IPS DF 6.9 (cell line): ENCODE data around the gene EYA3.
"Not testable (repeated sequence)": the region's sequence is repeated elsewhere in the genome, so short reads cannot be mapped to it uniquely, and the experiment has no call there.

ENCODE experiments used
- DNase-seq: peaks from one replicate; pipeline ENCODE4 v3.0.0-alpha.2; 2013; ENCODE audit warnings: low read depth, low spot score
- H3K27ac ChIP-seq: one replicate; pipeline ENCODE4 v1.5.1; 2013; ENCODE audit warnings: low read length, control low read depth
- H3K27me3 ChIP-seq: 2 replicates; pipeline ENCODE4 v1.6.1; 2013; ENCODE audit warnings: mild to moderate bottlenecking, low read length; ENCODE audit not compliant: control insufficient read depth, insufficient read depth
- H3K36me3 ChIP-seq: 2 replicates; pipeline ENCODE4 v1.6.1; 2013; ENCODE audit warnings: low read length; ENCODE audit not compliant: control insufficient read depth, insufficient read depth
- H3K4me1 ChIP-seq: 2 replicates; pipeline ENCODE4 v1.6.1; 2013; ENCODE audit warnings: low read length; ENCODE audit not compliant: control insufficient read depth, insufficient read depth
- H3K4me3 ChIP-seq: 2 replicates; pipeline ENCODE4 v1.5.1; 2013; ENCODE audit warnings: mild to moderate bottlenecking, low read length
- H3K9me3 ChIP-seq: 2 replicates; pipeline ENCODE4 v1.6.1; 2013; ENCODE audit warnings: low read length, inconsistent platforms; ENCODE audit not compliant: control insufficient read depth, insufficient read depth
- WGBS: extraction: QIAGEN DNeasy Blood & Tissue Kit; methylation state at CpG from one replicate; pipeline ENCODE4 v1.1.7; 2013; ENCODE audit warnings: mixed read lengths, missing lambda C conversion rate; ENCODE audit not compliant: insufficient read length, insufficient coverage; 5-methylcytosine and 5-hydroxymethylcytosine counted together

The EYA3 gene

DNA sequence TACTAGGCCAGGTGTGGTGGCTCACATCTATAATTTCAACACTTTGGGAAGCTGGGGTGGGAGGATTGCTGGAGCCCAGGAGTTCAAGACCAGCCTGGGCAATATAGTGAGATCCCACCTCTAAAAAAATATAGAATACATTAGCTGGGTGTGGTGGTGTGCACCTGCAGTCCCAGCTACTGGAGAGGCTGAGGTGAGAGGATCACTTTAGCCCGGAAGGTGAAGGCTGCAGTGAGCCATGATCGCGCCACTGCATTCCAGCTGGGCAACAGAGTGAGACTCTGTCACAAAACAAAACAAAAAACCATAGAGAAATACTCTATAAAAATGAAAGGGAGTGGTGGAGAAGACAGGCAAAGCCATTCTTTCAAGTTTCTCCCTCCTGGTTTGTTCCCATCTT lies 62.1 kb downstream of the EYA3 start:
- Histone ChIP-seq H3K4me3 (no peak overlapping the region), H3K36me3 (no peaks in the 10 kb centered on the region), H3K9me3 (no peaks in the 10 kb centered on the region), H3K27me3 (no peaks in the 10 kb centered on the region), H3K27ac (no peak overlapping the region), H3K4me1 (no peaks in the 10 kb centered on the region; the same call in 1 of the 2 replicates)
- no CpG with 5 or more reads among the region's 3 CpGs for WGBS
- no peak for DNase-seq

DNA sequence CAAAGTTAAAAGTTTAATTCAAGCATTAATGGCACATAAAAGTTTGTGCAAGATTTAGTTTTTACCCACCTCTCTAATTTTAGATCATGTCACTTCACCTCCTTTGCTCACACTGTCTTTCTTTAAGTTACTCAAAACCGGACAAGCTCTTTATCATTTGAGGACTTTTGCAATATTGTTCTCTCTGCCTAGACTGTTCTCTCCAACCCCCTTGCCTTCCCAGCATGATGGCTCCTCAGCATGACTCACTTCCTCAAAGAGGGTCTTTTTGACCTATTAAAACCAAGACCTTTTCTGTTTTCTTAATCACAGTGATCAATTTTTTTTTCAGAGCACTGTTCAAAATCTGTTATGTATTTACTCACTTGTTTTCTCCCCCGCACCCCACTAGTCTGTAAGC lies 67.3 kb downstream of the EYA3 start:
- Histone ChIP-seq H3K4me1 (no peaks in the 10 kb centered on the region; the same call in 1 of the 2 replicates), H3K4me3 (no peak overlapping the region), H3K27ac (no peak overlapping the region), H3K27me3 (no peaks in the 10 kb centered on the region), H3K9me3 (no peaks in the 10 kb centered on the region), H3K36me3 (no peaks in the 10 kb centered on the region)
- DNase-seq = no peak
- WGBS = no CpG with 5 or more reads among the region's 2 CpGs

DNA sequence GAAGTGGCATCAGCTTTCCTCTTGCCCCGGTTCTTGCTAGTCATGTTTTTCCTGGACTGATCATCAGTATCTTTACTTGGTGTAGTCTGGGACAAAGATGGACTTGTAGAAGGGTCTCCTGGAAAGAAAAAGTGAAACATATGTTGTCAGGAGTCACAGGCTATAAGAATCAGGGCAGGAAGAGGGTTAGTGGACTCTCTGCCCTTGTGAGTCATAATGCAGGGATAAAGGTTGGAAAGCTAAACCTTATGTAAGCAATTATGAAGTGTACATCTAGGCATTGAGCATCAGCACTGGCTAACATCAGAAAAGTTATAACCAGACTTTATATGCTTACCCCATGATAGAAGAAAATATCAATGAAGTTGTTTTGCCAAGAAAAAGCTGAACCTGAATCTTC lies 77.4 kb downstream of the EYA3 start:
- DNase-seq = no peak
- Histone ChIP-seq H3K4me1 (no peaks in the 10 kb centered on the region), H3K4me3 (no peak overlapping the region), H3K36me3 (peaks cover 5% of the 10 kb centered on the region; the same call in 1 of the 2 replicates), H3K9me3 (no peaks in the 10 kb centered on the region), H3K27ac (no peak overlapping the region), H3K27me3 (no peaks in the 10 kb centered on the region)
- WGBS = no CpG with 5 or more reads among the region's 1 CpG

DNA sequence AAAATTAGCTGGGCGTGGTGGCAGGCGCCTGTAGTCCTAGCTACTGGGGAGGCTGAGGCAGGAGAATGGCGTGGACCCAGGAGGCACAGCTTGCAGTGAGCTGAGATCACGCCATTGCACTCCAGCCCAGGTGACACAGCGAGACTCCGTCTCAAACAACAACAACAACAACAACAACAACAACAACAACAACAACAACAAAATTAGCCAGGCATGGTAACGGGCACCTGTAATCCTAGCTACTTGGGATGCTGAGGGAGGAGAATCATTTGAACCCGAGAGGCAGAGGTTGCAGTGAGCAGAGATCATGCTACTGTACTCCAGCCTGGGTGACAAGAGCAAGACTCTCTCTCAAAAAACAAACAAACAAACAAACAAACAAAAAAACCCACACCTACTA lies 85.3 kb downstream of the EYA3 start:
- WGBS = no CpG with 5 or more reads among the region's 8 CpGs

DNA sequence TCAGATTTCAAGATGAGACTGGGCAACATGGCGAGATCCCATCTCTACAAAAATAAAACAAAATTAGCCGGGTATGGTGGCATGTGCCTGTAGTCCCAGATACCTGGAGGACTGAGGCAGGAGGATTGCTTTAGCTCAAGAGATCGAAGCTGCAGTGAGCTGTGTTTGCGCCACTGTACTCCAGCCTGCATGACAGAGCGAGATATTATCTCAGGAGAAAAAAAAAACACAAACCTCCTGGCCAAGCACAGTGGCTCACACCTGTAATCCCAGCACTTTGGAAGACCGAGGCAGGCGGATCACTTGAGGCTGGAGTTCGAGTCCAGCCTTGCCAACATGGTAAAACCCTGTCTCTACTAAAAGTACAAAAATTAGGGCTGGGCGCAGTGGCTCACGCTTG lies 85.8 kb downstream of the EYA3 start:
- WGBS = no CpG with 5 or more reads among the region's 10 CpGs
- no peak for DNase-seq
- no peaks in the 10 kb centered on the region for H3K4me1 ChIP-seq
- H3K36me3 ChIP-seq = peaks cover 2% of the 10 kb centered on the region; the same call in 1 of the 2 replicates
- no peaks in the 10 kb centered on the region for H3K9me3 ChIP-seq
- H3K27ac ChIP-seq = no peak overlapping the region
- H3K4me3 ChIP-seq = no peak overlapping the region
- no peaks in the 10 kb centered on the region for H3K27me3 ChIP-seq

More for the DNA sequence above, 85.3 kb downstream of the EYA3 start:
- H3K4me1 ChIP-seq, H3K36me3 ChIP-seq, DNase-seq, H3K27me3 ChIP-seq, H3K27ac ChIP-seq, H3K9me3 ChIP-seq, H3K4me3 ChIP-seq: not testable (repeated sequence)

DNA sequence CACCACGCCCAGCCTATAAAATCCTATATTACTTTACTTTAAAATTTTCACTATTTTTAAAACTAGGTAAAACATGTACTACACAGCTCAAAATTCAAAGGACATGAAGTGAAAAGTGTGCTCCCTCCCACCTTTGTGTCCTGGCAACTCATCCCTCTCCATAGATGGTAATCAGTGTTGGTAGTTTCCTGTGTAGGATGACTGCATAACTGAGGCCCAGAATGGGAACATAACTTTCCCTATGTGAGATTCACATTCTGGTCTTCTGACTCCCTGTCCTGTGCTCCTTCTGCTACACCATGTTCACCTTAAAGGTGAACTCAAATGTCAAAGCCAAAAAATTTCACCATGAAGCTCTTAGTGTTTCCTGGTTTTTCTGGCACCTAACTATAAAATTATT lies 89.4 kb downstream of the EYA3 start:
- no peak overlapping the region for H3K27ac ChIP-seq
- H3K4me3 ChIP-seq = no peak overlapping the region
- no peak for DNase-seq
- H3K9me3 ChIP-seq = no peaks in the 10 kb centered on the region
- WGBS = no CpG with 5 or more reads among the region's 1 CpG
- H3K27me3 ChIP-seq = no peaks in the 10 kb centered on the region
- H3K4me1 ChIP-seq = no peaks in the 10 kb centered on the region
- peaks cover 4% of the 10 kb centered on the region; the same call in 1 of the 2 replicates for H3K36me3 ChIP-seq

DNA sequence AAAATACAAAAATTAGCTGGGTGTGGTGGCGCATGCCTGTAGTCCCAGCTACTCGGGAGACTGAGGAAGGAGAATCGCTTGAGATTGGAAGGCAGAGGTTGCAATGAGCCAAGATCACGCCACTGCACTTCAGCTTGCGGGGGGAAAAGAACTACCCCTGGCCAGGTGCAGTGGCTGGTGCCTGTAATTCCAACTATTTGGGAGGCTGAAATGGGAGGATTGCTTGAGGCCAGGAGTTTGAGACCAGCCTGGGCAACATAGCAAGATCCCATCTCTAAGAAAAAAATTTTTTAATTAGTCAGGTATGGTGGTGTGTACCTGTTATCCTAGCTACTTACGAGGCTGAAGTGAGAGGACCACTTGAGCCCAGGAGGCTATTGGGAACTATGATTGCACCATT lies 93.9 kb downstream of the EYA3 start:
- H3K9me3 ChIP-seq, H3K27ac ChIP-seq, H3K27me3 ChIP-seq, DNase-seq, H3K4me3 ChIP-seq, H3K4me1 ChIP-seq, H3K36me3 ChIP-seq: not testable (repeated sequence)
- WGBS = no CpG with 5 or more reads among the region's 6 CpGs

DNA sequence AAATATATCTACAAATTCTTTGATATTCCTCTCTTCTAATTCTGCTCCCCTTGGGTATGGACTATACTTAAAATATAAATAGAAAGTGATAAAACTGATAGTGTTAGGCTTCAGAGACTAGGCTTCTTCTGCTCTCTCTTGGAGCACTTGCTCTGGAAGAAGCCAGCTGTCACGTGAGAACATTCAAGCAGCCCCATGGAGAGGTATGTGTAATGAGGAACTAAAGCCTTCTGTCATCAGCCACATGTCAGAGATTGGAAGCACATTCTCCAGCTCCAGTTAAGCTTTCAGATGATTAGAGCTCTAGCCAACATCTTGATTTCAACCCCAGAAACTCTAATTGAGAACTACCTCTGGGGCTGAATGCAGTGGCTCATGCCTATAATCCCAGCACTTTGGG lies 94.3 kb downstream of the EYA3 start:
- peaks cover 9% of the 10 kb centered on the region; the same call in 1 of the 2 replicates for H3K36me3 ChIP-seq

DNA sequence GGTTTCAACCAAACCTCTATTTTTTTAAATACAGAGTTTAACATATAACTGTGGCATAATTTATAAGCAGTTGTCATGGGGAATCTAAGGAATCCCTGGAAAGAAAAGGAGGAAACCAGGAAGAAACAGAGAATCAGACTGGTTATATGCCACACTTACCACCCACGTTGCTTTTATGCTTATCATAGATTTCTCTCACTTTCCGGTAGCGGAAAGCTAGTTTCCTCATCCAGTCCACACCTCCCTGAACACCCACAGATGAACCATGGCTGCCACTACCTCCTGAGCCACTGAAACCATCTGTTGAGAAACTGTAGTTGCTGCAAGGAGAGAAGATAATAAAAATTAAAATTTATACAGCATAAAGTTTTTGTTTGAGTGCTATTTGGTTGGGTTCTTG lies 95.2 kb downstream of the EYA3 start:
- no peak for DNase-seq
- no peaks in the 10 kb centered on the region for H3K9me3 ChIP-seq
- no peaks in the 10 kb centered on the region for H3K4me1 ChIP-seq
- no CpG with 5 or more reads among the region's 3 CpGs for WGBS
- peaks cover 14% of the 10 kb centered on the region; the same call in 1 of the 2 replicates for H3K36me3 ChIP-seq
- H3K27ac ChIP-seq = no peak overlapping the region
- H3K4me3 ChIP-seq = no peak overlapping the region
- H3K27me3 ChIP-seq = no peaks in the 10 kb centered on the region

More for the DNA sequence above, 94.3 kb downstream of the EYA3 start:
- Histone ChIP-seq H3K27me3 (no peaks in the 10 kb centered on the region), H3K4me3 (no peak overlapping the region), H3K4me1 (no peaks in the 10 kb centered on the region), H3K27ac (no peak overlapping the region), H3K9me3 (no peaks in the 10 kb centered on the region)
- WGBS = no CpG with 5 or more reads among the region's 1 CpG
- no peak for DNase-seq

DNA sequence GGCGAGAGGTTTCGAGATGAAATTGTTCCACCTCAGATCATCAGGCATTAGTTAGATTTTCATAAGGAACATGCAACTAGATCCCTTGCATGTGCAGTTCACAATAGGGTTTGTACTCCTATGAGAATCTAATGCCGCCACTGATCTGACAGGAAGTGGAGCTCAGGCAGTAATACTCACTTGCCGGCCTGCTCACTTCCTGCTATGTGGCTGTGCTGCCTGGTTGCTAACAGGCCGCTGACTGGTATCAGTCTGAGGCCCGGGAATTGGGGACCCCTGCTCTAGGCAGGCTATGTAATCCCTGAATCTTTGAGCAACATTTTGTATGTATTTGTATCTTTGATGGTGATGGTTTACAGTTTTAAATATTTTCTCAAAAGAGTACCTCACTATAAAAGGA lies 96.1 kb downstream of the EYA3 start:
- H3K27me3 ChIP-seq = no peaks in the 10 kb centered on the region
- no peak overlapping the region for H3K27ac ChIP-seq
- no peak for DNase-seq
- no CpG with 5 or more reads among the region's 6 CpGs for WGBS
- H3K4me3 ChIP-seq = no peak overlapping the region
- H3K9me3 ChIP-seq = no peaks in the 10 kb centered on the region
- H3K4me1 ChIP-seq = no peaks in the 10 kb centered on the region
- peaks cover 17% of the 10 kb centered on the region; the same call in 1 of the 2 replicates for H3K36me3 ChIP-seq

DNA sequence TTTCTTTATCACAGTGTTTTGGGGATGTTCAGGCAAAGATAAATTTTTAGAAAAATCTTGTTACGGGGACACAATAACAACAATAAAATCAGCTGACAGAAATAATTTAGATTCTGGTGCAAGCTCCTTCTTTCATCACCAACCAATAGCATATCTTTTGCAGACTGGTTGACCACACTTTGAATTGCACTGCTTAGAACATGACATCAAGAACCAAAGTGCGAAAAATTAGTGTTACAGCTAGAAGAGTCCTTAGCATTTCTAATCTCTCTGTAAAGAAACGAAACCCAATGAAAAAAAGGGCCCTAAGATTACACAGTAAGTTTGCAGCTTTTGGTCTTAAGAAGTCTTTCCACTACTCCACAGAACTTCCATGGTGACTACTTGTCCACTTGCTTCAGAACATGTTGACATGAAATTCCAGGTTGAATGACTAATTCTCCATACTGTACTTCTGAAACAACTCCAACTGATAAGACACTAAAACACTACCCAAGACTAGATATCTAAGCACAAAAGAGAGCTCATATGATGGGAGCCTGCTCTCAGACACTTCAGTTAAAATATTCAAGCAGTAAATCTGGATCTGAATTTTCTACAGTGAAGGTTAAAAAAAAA lies 97.4 kb downstream of the EYA3 start:
- no CpG with 5 or more reads among the region's 3 CpGs for WGBS
- no peaks in the 10 kb centered on the region for H3K27me3 ChIP-seq
- no peaks in the 10 kb centered on the region for H3K4me1 ChIP-seq
- DNase-seq = no peak
- no peaks in the 10 kb centered on the region for H3K9me3 ChIP-seq
- peaks cover 14% of the 10 kb centered on the region; the same call in 1 of the 2 replicates for H3K36me3 ChIP-seq
- no peak overlapping the region for H3K27ac ChIP-seq
- H3K4me3 ChIP-seq = no peak overlapping the region
